Stimulated activated CD4-positive, alpha-beta T cell treated with anti-CD3 and anti-CD28 coated beads, TNF-alpha, amount 100 ng/mL, for 1 hour (primary cell): Measurements from ENCODE around the gene MARCHF9.
A peak's percentile ranks its signal among the peaks of the same experiment; 100 is the strongest.
"Not testable (repeated sequence)": the region's sequence is repeated elsewhere in the genome, so short reads cannot be mapped to it uniquely, and the experiment has no call there.

Experiments used
- DNase-seq, 3 donors: peaks; one replicate each; pipeline ENCODE4 v3.0.0-alpha.2; 2020; ENCODE audit warnings: low read depth in 3 of 3, low spot score in 1 of 3

MARCHF9 gene

GRCh38 chr12:57769594-57769993 is 14.7 kb downstream of the MARCHF9 start:
- DNase-seq: no peak

GRCh38 chr12:57770734-57771133 is 15.8 kb downstream of the MARCHF9 start:
- no peak for DNase-seq

- peak in 2 of 3 donors; percentile 45 to 81 for DNase-seq
Observed at GRCh38 chr12:57771236-57771872, 16.5 kb downstream of the MARCHF9 start.

DNA sequence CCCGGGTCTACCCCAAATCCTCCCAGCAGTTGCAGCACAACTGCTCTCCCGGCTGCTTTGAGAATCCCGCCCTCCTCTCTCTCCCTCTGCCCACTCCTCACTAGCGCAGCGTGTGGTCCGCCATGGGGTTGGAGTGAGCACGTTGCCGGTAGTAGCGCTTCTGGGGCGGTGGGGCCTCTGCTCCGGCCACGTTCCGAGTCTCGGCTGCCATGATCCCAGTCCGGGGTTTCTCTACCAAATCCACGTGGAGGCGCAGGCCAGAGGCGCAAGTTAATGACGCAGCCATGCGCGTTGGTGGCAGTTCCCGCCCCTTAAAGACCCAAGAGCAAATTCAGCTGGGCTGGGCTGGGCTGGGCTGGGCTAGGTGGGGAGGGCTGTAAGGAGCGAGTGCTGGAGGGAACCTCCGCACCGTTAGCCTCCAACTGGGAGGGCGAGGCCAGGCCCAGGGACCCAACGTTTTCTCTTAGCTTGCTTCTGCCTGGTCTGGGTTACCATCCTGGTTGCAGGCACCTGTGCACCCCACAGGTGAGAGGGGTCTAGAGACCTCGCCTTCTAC is 17.0 kb downstream of the MARCHF9 start, which contains the start of gene METTL1:
Gene METTL1, minus strand, starts transcription at position 233 of the 556 bp plus-strand sequence. Its CDS starts 22 bp downstream, at position 211.
- DNase-seq: peak; percentile 62 to 85 (median 66)

GRCh38 chr12:57772429-57773322 is 17.8 kb downstream of the MARCHF9 start, which contains the start of gene EEF1AKMT3:
TSS of gene EEF1AKMT3 (plus strand) at chr12:57772614. CDS start at chr12:57772725, 111 bp downstream.
- DNase-seq: no peak

GRCh38 chr12:57774634-57775033 is 19.7 kb downstream of the MARCHF9 start:
- not testable (repeated sequence) for DNase-seq

DNA sequence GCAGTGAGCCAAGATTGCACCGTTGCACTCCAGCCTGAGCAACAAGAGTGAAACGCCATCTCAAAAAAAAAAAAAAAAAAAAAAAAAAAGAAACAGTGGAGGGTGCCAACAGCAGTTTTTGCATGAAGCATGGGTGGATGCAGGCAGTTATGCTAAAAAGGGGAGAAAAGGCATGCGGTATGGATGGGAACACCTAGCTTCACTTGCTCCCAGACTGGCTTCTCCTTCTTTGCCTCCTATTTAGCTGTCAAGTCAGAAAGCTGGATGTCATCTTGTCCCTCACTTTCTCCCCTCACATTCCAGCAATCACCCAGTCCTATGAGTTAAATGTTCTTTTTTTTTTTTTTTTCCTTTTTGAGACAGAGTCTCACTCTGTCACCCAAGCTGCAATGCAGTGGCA is 20.1 kb downstream of the MARCHF9 start:
- no peak for DNase-seq

DNA sequence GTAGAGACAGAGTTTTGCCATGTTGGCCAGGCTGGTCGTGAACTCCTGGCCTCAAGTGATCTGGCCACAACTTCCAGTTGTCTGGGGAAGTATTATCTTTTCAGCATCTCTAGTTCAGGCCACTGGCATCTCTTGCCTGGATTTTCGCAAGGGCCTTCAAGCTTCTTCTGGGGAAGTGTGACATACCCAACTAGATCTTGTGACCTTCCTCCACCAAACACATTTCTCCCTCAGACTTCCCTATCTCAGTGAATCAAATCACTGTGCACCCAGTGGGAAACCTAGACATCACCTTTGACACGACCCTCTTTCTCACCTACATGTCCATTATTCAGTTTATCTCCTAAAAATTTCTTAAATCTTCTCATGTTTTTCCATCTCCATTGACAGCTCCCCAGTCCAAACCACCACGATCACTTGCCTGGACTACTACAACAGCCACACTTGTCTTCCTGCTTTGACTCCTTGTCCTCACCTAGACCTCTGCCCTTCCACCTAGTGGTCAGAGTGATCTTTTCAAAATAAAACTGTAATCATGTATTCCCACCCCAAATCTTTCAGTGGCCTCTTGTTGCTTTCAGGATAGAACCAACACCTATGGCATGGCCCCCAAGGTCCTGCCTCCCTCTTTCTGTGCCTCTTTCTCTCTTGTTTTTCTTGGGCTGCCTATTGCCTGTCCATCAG is 20.8 kb downstream of the MARCHF9 start:
- no peak for DNase-seq

DNA sequence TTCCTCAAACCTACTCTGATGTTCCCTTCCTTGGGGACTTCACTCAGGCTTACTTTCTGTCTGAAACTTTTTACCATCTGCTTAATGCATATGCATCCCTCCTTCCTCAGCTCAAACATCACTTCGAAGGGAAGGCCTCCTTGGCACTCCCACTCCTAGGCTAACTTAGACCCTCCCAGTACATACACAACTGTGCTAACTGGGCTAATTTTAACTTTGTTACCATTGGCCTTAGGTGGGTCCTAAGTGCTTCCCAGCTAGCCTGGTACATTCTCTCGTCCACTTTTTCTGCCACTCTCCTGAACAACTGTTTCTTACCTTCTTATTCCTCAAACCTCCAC is 21.3 kb downstream of the MARCHF9 start:
- no peak for DNase-seq

- DNase-seq: no peak
Observed at GRCh38 chr12:57777367-57777766, 22.5 kb downstream of the MARCHF9 start.

GRCh38 chr12:57777911-57778310 is 23.0 kb downstream of the MARCHF9 start:
- no peak for DNase-seq

DNA sequence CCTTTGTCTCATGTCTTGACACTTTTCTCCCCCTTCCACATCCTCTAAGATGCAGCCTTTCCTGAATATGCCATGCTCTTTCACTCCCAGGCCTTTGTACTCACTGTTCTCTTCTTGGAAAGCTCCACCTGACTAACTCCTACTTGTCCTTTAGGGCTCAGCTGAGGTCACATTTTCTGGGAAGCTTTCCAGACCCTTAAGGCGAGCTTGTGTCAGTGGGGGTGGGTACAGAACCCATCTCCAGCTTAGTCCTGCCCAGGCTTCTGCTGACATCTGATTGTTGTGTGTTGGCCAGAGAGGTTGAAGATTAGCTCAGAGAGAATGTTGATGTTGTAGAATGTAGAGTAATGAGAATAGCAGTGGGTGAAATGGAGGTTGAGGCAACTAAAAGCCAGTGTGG is 24.8 kb downstream of the MARCHF9 start:
- DNase-seq: no peak

DNA sequence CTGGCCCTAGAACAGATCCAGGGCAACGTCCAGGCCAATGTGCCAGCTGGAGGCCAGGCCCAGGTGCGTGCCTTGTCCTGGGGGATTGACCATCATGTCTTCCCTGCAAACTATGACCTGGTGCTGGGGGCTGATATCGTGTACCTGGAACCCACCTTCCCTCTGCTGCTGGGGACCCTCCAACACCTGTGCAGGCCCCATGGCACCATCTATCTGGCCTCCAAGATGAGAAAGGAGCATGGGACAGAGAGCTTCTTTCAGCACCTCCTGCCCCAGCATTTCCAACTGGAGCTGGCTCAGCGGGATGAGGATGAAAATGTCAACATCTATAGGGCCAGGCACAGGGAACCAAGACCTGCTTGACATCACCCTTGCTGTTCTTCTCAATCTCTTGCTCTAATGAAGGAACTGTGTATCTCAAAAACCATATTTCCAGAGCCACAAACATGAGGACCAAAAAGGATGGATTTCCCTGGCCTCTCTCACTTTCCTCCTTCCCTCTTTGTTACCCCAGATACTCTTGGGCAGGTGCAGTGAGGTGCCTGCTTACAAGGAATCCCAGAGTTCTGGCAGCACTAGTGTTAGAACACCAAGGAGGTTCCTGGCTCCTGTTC is 25.5 kb downstream of the MARCHF9 start:
- DNase-seq: no peak

DNA sequence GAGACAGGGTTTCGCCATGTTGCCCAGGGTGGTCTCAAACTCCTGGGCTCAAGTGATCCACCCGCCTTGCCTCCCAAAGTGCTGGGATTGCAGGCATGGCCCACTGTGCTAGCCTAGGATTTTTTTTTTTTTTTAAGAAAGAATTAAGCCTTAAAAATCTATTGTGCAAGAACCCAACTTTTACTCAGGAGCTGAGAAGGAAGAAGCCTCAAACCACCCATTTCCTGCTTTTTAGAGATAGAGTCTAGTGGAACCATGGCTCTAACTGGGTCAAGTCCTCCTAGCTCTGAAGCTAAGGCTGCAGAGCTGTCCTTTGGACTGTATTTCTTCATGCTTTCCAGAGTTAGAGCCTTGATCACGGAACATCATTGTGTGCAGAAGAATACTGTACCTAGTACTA is 26.3 kb downstream of the MARCHF9 start:
- no peak for DNase-seq

- DNase-seq: no peak
Observed at GRCh38 chr12:57781801-57782200, 26.9 kb downstream of the MARCHF9 start.

GRCh38 chr12:57782243-57782607 is 27.3 kb downstream of the MARCHF9 start:
- no peak for DNase-seq

GRCh38 chr12:57782608-57783465 is 27.9 kb downstream of the MARCHF9 start, which contains the start of gene TSFM:
TSS of gene TSFM (plus strand) at chr12:57782787. CDS start at chr12:57782802, 15 bp downstream.
- peak; percentile 89 to 98 (median 91) for DNase-seq

DNA sequence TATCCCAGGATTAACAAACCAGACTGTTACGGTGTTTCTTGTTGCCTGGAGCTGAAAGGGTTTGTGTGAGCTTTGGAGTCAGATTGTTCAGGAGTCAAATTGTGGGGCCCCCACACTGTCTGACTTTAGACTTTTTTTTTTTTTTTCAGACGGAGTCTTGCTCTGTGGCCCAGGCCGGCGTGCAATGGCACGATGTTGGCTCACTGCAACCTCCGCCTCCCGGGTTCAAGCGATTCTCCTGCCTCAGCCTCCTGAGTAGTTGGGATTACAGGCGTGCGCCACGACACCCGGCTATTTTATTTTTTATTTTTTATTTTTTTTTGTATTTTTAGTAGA is 28.5 kb downstream of the MARCHF9 start:
- DNase-seq: no peak

DNA sequence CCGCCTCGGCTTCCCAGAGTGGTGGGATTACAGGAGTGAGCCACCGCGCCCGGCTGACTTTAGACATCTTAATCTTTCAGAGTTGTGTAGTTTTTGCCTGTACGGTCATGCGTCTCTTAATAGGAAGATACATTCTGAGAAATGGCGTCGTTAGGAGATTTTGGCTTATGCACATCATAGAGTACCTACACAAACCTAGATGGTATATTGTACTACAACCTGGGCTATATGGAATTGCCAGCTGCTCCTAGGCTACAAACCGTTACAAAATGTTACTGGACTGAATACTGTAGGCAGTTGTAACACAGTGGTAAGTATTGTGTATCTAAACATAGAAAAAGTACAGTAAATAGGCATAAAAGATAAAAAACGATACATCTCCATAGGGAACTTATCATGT is 29.0 kb downstream of the MARCHF9 start:
- DNase-seq: no peak

GRCh38 chr12:57793920-57794319 is 39.0 kb downstream of the MARCHF9 start:
- no peak for DNase-seq
